GM10847 (cell line): ENCODE results near the gene LRRC75A.

Experiments
- POLR2A ChIP-seq: IDR thresholded peaks from 2 replicates; pipeline ENCODE4 v1.6.1; 2011; ENCODE audit not compliant: insufficient read length; ENCODE audit errors: extremely low read depth

LRRC75A gene, protein sequence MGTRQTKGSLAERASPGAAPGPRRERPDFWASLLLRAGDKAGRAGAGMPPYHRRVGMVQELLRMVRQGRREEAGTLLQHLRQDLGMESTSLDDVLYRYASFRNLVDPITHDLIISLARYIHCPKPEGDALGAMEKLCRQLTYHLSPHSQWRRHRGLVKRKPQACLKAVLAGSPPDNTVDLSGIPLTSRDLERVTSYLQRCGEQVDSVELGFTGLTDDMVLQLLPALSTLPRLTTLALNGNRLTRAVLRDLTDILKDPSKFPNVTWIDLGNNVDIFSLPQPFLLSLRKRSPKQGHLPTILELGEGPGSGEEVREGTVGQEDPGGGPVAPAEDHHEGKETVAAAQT

GRCh38 chr17:16491703-16492612 lies at the start of gene LRRC75A:
Gene LRRC75A (minus strand): TSS chr17:16492193. CDS start chr17:16491990, 203 bp downstream.
- TF ChIP-seq POLR2A = no peak

DNA sequence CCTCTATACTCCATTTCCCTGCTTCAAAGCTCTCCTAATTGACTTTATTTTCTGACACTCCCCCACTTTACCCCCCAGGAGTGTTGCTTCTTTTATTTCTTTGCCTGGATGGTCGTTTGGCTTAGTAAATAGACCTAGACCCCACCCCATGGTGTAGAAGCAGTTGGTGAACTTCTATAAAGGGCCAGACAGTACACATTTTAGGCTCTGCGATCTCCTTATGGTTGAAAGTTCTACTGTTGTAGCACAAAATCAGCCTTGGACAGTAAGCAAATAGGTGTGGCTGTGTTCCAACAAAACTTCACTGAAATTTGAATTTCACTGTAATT lies 45.1 kb upstream of the LRRC75A start:
- TF ChIP-seq POLR2A = no peak

- no peak for TF ChIP-seq POLR2A
These were observed 42.2 kb upstream of the LRRC75A start for GRCh38 chr17:16534236-16534635.

DNA sequence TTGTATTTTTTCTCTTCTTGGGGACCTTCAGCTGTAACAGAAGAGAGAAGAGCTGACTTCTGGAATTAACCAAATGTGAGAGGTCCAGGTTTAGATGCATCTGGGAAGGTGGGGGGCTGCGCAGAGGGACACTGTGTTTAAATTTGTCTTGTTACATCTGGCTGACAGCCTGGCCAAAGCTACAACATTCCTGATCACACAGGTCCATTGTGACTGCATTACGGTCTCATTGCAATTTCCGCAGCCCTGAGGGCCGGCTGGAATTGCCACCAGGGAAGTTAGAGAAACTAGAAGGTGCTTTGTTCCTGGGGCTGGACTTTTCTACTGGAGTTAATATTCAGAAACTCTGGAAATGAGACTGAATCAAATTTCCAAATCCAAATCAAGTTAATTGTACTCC lies 37.9 kb upstream of the LRRC75A start:
- no peak for TF ChIP-seq POLR2A

DNA sequence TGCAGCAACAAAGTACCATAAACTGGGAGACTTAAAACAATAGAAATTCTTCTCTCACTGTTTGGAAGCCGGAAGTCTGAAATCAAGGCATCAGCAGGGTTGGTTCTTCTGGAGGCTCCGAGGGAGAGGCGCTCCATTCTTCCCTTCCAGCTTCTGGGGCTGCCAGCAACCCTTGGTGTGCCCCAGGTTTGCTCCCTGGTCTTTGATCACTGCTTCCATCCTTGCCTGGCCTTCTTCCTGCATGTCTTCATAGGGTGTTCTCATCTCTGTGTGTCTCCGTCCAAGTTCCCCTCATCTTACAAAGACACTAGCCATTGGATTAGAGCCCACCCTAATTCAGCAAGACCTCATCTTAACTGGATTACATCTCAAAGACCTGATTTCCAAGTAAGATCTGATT lies 35.3 kb upstream of the LRRC75A start:
- TF ChIP-seq POLR2A = no peak

DNA sequence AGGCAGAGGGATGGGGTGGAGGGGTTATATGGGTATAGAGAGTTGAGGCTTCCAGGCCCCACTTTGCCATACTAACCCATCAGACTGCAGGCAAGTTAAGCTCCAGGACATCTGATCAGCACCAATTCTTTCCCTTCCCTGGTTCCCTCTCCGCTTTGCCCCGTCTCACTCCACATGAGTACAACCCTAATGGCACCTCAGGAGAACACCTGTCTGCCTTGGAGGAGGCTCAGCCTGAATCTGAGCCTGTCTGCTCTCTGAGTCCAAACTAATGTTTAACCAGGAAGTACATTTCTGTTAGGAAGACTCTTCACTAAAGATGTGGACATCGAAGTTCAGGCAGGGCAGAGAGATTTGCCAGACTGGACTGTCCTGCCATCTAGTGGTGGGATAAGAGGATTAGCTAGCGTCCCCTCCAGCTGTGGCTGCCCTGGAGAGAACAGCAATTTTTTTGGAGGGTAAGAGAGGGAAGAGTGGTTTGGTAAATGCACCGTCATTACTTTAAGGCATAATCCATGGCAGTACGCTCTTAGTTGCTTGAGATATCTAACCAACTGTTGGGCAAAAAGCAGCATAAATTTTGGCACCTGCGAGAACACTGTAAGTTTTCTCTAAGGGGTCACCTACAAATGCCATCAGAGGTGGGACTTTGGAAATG lies 29.2 kb upstream of the LRRC75A start:
- TF ChIP-seq POLR2A = no peak

DNA sequence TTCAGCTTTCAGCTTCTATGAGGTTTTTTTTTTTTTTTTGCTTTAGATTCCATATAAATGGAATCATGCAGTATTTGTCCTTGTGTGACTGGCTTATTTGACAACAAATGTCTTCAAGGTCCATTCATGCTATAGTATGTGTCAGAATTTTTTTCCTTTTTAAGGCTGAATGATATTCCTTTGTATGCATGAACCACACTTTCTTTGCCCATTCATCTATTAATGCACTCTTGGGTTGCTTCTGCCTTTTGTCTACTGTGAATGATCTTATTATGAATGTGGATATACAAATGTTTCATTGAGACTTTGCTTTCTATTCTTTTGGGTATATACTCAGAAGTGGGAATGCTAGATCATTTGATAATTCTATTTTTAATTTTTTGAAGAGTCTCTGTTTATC lies 27.0 kb upstream of the LRRC75A start:
- no peak for TF ChIP-seq POLR2A

DNA sequence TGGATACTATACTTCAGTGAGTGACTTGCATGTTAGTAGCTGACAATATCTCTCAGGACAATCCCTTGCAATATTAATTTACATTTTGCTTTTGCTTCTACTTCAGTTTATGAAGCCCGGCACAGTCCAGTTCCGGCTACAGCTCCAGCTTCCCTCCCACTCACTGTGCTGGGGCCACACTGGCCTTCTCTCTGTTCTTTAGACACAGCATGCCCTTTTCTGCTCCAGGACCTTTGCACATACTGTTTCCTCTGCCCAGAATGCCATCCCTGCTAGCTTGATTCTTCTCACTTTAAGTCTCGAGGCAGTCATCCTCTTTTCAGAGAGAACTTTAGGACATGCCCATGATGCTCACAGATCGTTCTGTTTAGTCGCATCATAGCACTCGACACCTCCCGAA lies 25.5 kb upstream of the LRRC75A start:
- no peak for TF ChIP-seq POLR2A

- no peak for TF ChIP-seq POLR2A
These were observed 24.6 kb upstream of the LRRC75A start for GRCh38 chr17:16516594-16517051.

- no peak for TF ChIP-seq POLR2A
These were observed 23.9 kb upstream of the LRRC75A start for GRCh38 chr17:16515933-16516332.

DNA sequence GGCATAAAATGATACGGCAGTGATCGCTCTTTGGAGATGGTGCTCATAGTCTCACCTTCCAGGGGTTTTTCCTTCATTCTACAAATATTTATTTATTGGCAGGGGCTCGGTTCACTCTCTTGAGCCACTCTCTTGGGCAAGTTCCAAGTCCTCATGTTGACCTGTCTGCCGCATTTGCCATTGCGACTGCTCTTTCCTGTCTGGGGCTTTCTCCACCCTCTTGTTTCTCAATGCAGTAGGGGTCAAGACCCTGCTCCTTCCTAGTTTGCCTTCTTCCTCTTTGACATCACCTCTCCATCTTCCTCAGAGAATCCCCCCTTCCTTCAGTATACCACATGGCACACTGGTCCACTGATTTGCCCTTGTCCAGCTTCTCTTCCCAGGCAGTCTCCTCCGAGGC lies 21.9 kb upstream of the LRRC75A start:
- no peak for TF ChIP-seq POLR2A

GRCh38 chr17:16512011-16512410 lies 20.0 kb upstream of the LRRC75A start:
- TF ChIP-seq POLR2A = no peak

- TF ChIP-seq POLR2A = no peak
These were observed 19.6 kb upstream of the LRRC75A start for GRCh38 chr17:16511593-16511992.

- no peak for TF ChIP-seq POLR2A
These were observed 16.0 kb upstream of the LRRC75A start for GRCh38 chr17:16507918-16508533.

DNA sequence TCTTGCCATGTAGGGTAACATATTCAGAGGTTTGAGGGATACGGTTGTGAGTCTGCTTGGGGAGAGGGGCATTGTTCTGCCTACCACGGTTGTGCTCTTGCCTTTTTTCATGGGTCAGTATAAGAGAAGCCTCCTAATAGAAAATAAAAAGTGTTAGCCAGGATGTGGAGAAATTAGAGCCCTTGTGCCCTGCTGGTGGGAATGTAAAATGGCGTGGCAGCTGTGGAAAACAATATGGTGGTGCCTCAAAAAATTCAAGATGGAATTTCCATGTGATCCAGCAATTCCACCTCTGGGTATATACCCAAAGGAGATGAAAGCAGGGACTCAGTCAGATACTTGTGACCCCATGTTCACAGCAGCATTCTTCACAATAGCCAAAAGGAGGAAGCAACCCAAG lies 14.2 kb upstream of the LRRC75A start:
- no peak for TF ChIP-seq POLR2A

DNA sequence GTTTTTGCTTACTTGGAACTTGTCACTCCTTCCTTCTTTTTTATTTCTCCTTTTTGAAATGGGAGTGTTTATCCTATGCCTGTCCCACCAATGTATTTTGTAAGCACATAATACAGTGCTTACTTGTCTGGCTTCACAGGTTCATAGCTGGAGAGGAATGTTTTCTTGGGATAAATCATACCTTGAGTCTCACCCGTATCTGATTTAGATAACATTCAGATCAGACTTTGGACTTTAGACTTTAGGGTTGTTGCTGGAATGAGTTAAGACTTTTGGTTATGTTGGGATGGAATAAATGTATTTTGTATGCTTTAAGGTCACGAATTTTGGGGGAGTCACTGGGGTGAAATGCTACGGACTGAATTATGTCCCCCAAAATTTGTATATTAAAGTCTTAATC lies 13.0 kb upstream of the LRRC75A start:
- no peak for TF ChIP-seq POLR2A
